C4-2B (cell line): ENCODE results near the gene SCAI.

Source experiments
- ZFX ChIP-seq: fragments of 450-650 bp; IDR thresholded peaks from 2 replicates; pipeline ENCODE4 v1.6.1; 2017
- TF ChIP-seq, protein P1 (sequence below): fragments of 450-650 bp; conservative IDR thresholded peaks from 2 replicates; pipeline ENCODE4 v1.5.1; 2017; ENCODE audit warnings: mild to moderate bottlenecking

DNA sequence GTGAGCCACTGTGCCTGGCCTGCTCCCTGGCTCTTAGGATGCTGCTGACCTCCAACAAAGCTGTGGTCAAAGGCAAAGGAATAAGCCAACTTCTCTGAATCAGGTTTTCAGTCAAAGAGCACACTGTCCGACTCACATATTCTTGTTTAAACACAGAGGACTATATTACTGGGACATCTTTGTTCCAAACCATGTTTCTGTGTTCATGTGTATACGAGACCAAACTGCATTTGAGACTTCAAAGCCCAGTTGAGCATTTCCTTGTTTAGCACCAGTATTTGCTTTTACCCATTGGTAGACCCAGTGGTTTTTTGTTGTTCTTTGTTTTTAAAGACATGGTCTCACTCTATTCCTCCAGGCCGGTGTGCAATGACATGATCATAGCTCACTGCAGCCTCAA, 100.2 kb downstream of the SCAI start:
- TF ChIP-seq, protein P1, sequence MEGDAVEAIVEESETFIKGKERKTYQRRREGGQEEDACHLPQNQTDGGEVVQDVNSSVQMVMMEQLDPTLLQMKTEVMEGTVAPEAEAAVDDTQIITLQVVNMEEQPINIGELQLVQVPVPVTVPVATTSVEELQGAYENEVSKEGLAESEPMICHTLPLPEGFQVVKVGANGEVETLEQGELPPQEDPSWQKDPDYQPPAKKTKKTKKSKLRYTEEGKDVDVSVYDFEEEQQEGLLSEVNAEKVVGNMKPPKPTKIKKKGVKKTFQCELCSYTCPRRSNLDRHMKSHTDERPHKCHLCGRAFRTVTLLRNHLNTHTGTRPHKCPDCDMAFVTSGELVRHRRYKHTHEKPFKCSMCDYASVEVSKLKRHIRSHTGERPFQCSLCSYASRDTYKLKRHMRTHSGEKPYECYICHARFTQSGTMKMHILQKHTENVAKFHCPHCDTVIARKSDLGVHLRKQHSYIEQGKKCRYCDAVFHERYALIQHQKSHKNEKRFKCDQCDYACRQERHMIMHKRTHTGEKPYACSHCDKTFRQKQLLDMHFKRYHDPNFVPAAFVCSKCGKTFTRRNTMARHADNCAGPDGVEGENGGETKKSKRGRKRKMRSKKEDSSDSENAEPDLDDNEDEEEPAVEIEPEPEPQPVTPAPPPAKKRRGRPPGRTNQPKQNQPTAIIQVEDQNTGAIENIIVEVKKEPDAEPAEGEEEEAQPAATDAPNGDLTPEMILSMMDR, result no peak
- no peak for TF ChIP-seq ZFX
